ENCODE data around the gene MICU1.

GRCh38 chr10:72557362-72557761, 68.5 kb downstream of the MICU1 start:
- TF ChIP-seq CTCF (IDR thresholded peaks at IDR 0.05) (no peak), POLR2A (IDR thresholded peaks at IDR 0.05) (no peak), EP300 (IDR thresholded peaks at IDR 0.05) (no peak)

Measured in ovary (tissue), 3 donors.